Ishikawa (cell line): ENCODE measurements around the gene KARS1.

Experiments used
- CREB1 ChIP-seq: IDR thresholded peaks from 2 replicates; pipeline ENCODE4 v1.6.1; 2012; ENCODE audit warnings: low read depth
- EP300 ChIP-seq: IDR thresholded peaks from 2 replicates; pipeline ENCODE4 v1.6.1; 2012; ENCODE audit warnings: borderline replicate concordance
- REST ChIP-seq: IDR thresholded peaks from 2 replicates; pipeline ENCODE4 v1.6.1; 2012; ENCODE audit warnings: low read depth, mild to moderate bottlenecking
- TAF1 ChIP-seq: IDR thresholded peaks from 2 replicates; pipeline ENCODE4 v1.6.1; 2012; ENCODE audit warnings: low read depth, mild to moderate bottlenecking
- TEAD4 ChIP-seq: IDR thresholded peaks from 2 replicates; pipeline ENCODE4 v1.6.1; 2012
- USF1 ChIP-seq: IDR thresholded peaks from 2 replicates; pipeline ENCODE4 v1.6.1; 2012
- ZBTB7A ChIP-seq: IDR thresholded peaks from 2 replicates; pipeline ENCODE4 v1.6.1; 2012; ENCODE audit warnings: low read depth

GRCh38 chr16:75603241-75603640 is 44.2 kb downstream of the KARS1 start:
- TF ChIP-seq REST (no peak), TAF1 (no peak), USF1 (no peak), ZBTB7A (no peak), TEAD4 (no peak), CREB1 (no peak), EP300 (no peak)
